ENCODE results near the gene CLDN3. TPM values are rescaled to one million over a fixed set of nuclear protein-coding genes. Genes with fewer than 3 reads are reported as not detected.

The CLDN3 gene
- total RNA-seq: 0.98 and 1.2 TPM in 2 replicates

GRCh38 chr7:73770002-73770859 is at the start of gene CLDN3:
CLDN3 (minus strand) TSS chr7:73770270; CDS start chr7:73770049, 221 bp downstream.

GRCh38 chr7:73738612-73739386 is 31.3 kb downstream of the CLDN3 start, which contains the start of gene ABHD11:
ABHD11 (minus strand) TSS chr7:73738802; CDS start chr7:73738770, 32 bp downstream.

Other genes starting within 250 kb of the CLDN3 start
- gene BAZ1B, start 248.0 kb downstream of the CLDN3 start, total RNA-seq: 40.0 and 40.6 TPM in 2 replicates
- gene BCL7B, start 212.6 kb downstream of the CLDN3 start, total RNA-seq: 65.4 and 66.0 TPM in 2 replicates
- 39.0 and 39.4 TPM in 2 replicates for gene TBL2, start 191.7 kb downstream of the CLDN3 start, total RNA-seq
- gene MLXIPL, start 145.7 kb downstream of the CLDN3 start, total RNA-seq: not detected in 2 replicates
- gene VPS37D, start 102.4 kb downstream of the CLDN3 start, total RNA-seq: 0.69 and 1.8 TPM in 2 replicates
- 5.6 and 7.5 TPM in 2 replicates for gene DNAJC30, start 86.8 kb downstream of the CLDN3 start, total RNA-seq
- gene BUD23, start 86.7 kb downstream of the CLDN3 start, total RNA-seq: 53.8 and 56.1 TPM in 2 replicates
- 5.1 and 6.1 TPM in 2 replicates for gene STX1A, start 50.6 kb downstream of the CLDN3 start, total RNA-seq
- 17.5 and 21.1 TPM in 2 replicates for gene ABHD11, start 31.5 kb downstream of the CLDN3 start, total RNA-seq
- 0.10 and 0.27 TPM in 2 replicates for gene CLDN4, start 60.7 kb upstream of the CLDN3 start, total RNA-seq
- 3.1 and 6.0 TPM in 2 replicates for gene METTL27, start 72.2 kb upstream of the CLDN3 start, total RNA-seq
- not detected in 2 replicates for gene TMEM270, start 90.9 kb upstream of the CLDN3 start, total RNA-seq

Measured in mammary microvascular endothelial cell (primary cell).